K562 (cell line): ENCODE data around the gene HOXD9. TPM values are rescaled to one million over a fixed set of nuclear protein-coding genes. Genes with fewer than 3 reads are reported as not detected.

ENCODE experiments used
- FUS ChIP-seq: fragments of 200-400 bp; formaldehyde crosslinking; optimal IDR thresholded peaks from 2 replicates; pipeline ENCODE3; 2017; ENCODE audit warnings: low read depth, low read length
- GTF2F1 ChIP-seq: IDR thresholded peaks from 2 replicates; pipeline ENCODE4 v1.6.1; 2011; ENCODE audit warnings: low read depth, low read length, improper control_type of control experiment
- HDAC6 ChIP-seq: IDR thresholded peaks from 2 replicates; pipeline ENCODE4 v1.6.1; 2012; ENCODE audit warnings: low read depth, mild to moderate bottlenecking, control low read depth, inconsistent platforms, low read length, moderate library complexity
- HMGN3 ChIP-seq: IDR thresholded peaks from 2 replicates; pipeline ENCODE4 v1.6.1; 2011; ENCODE audit warnings: borderline replicate concordance, low read depth, mild to moderate bottlenecking, mixed read lengths, low read length; ENCODE audit not compliant: insufficient read length; ENCODE audit errors: extremely low read depth
- MAZ ChIP-seq, 2 experiments: fragments of 450-650 bp in 1 of 2; sonication (generic) in 1 of 2; formaldehyde crosslinking; IDR thresholded peaks in 1 of 2; conservative IDR thresholded peaks in 1 of 2; 2 replicates each; pipeline versions ENCODE4 v1.4.0 to v1.5.0; 2020; ENCODE audit warnings: mild to moderate bottlenecking in 1 of 2, missing genetic modification reagents in 1 of 2
- MEIS2 ChIP-seq: fragments of 450-650 bp; IDR thresholded peaks from 2 replicates; pipeline ENCODE4 v1.6.1; 2014; ENCODE audit warnings: mild to moderate bottlenecking; ENCODE audit not compliant: partially characterized antibody
- YBX1 ChIP-seq: fragments of 450-650 bp; IDR thresholded peaks from 2 replicates; pipeline ENCODE4 v1.7.1; 2016; ENCODE audit warnings: mild to moderate bottlenecking
- ZNF589 ChIP-seq: fragments of 200-800 bp; sonication (Bioruptor generic); IDR thresholded peaks from 2 replicates; pipeline ENCODE4 v1.6.1; 2016; ENCODE audit warnings: low read depth, missing genetic modification characterization, missing compliant biosample characterization
- polyA plus RNA-seq, 8 experiments: library from polyadenylated mRNA; depleted of rRNA in 4 of 8; stranded (reverse) in 5 of 8; unstranded in 3 of 8; fragments of >200 nt; fragmentation: Nextera tagmentation in 2 of 8; fragmentation: Illumina TruSeq in 1 of 8; extraction: Ambion mirVana in 2 of 8; extraction: Trizol in 1 of 8; gene quantifications; 2 replicates each; pipeline versions ENCODE4 v1.2.1 to v1.2.3, GENCODE V29; 2011 to 2014; ENCODE audit warnings: inconsistent platforms in 1 of 8, missing spikeins in 1 of 8
- total RNA-seq, 7 experiments: library from RNA; depleted of rRNA in 6 of 7; stranded (reverse); fragments of >200 nt in 6 of 7; fragmentation: Illumina TruSeq in 2 of 7; extraction: Trizol in 2 of 7; gene quantifications; 2 replicates each; pipeline versions ENCODE4 v1.2.1 to v1.2.3, GENCODE V29; 2011 to 2021; ENCODE audit warnings: low replicate concordance in 1 of 7
- TF ChIP-seq, protein P1 (sequence below): fragments of 200-600 bp; sonication (generic); IDR thresholded peaks from one replicate; pipeline ENCODE4 v1.6.1; 2012; ENCODE audit warnings: mild to moderate bottlenecking, low read depth, low read length, inconsistent platforms
- TF ChIP-seq, protein P2 (sequence below), 2 experiments: IDR thresholded peaks in 1 of 2; conservative IDR thresholded peaks in 1 of 2; 2 replicates each; pipeline ENCODE4 v1.6.1; 2016; ENCODE audit warnings: low read depth in 2 of 2, mild to moderate bottlenecking in 1 of 2, missing compliant biosample characterization in 1 of 2, missing genetic modification characterization in 1 of 2, moderate library complexity in 1 of 2
- TF ChIP-seq, protein P3 (sequence below), 2 experiments: fragments of 250-450 bp in 1 of 2; fragments of 450-650 bp in 1 of 2; sonication (Bioruptor Pico) in 1 of 2; IDR thresholded peaks; 2 replicates each; pipeline versions ENCODE4 v1.6.1 to v1.8.0; 2016 to 2021; ENCODE audit warnings: mild to moderate bottlenecking in 2 of 2, moderate library complexity in 2 of 2, missing compliant biosample characterization in 1 of 2, missing genetic modification characterization in 1 of 2

The HOXD9 gene
- total and polyA plus RNA-seq, 9 of the 15 experiments (the other 6 are each of a cell fraction or from before 2014, with no cell fraction given): not detected

DNA sequence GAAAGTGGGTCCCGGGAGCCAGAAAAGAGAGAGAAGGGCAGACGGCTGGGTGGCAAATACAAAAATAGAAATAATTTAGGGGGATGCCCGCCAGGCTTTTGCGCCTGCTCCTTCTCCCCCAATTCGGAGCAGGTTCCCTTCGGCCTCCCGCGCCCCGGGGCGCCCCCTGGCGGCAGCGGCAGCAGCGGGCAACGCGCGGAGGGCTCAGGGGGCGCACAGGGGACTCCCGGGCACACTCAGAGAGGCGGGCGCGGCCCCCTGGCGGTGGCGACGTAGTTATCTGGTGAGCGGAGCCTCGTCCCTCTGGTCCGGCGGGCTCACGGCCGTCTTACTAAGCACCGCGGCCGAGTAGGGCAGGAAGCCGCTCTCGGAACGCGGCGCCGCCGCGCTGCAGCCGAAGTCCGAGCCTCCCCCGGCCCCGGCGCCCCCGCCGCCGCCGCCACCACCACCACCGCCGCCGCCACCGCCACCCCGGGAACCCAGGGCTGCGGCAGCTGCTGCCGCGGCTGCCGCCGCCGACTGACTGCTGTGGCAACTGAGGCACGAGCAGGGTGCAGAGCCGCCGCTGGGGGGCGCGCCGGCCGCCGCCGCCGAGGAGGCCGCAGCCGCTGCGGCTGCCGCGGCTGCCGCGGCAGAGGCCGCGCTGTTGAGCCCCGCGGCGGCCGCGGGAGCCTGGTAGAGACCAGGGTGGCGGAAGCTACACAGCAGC is 42.5 kb upstream of the HOXD9 start (continued):
- TF ChIP-seq ZNF589 (no peak), MEIS2 (no peak), YBX1 (no peak), HMGN3 (no peak), GTF2F1 (no peak), MAZ (CRISPR knock-in tag; conservative IDR thresholded peaks at IDR 0.05 in 1 of 2, IDR thresholded peaks at IDR 0.05 in 1 of 2) (peak; percentile 45 to 90; a peak in 3 of 4 replicates), FUS (peak; percentile 77), HDAC6 (no peak)
- TF ChIP-seq, protein P1, sequence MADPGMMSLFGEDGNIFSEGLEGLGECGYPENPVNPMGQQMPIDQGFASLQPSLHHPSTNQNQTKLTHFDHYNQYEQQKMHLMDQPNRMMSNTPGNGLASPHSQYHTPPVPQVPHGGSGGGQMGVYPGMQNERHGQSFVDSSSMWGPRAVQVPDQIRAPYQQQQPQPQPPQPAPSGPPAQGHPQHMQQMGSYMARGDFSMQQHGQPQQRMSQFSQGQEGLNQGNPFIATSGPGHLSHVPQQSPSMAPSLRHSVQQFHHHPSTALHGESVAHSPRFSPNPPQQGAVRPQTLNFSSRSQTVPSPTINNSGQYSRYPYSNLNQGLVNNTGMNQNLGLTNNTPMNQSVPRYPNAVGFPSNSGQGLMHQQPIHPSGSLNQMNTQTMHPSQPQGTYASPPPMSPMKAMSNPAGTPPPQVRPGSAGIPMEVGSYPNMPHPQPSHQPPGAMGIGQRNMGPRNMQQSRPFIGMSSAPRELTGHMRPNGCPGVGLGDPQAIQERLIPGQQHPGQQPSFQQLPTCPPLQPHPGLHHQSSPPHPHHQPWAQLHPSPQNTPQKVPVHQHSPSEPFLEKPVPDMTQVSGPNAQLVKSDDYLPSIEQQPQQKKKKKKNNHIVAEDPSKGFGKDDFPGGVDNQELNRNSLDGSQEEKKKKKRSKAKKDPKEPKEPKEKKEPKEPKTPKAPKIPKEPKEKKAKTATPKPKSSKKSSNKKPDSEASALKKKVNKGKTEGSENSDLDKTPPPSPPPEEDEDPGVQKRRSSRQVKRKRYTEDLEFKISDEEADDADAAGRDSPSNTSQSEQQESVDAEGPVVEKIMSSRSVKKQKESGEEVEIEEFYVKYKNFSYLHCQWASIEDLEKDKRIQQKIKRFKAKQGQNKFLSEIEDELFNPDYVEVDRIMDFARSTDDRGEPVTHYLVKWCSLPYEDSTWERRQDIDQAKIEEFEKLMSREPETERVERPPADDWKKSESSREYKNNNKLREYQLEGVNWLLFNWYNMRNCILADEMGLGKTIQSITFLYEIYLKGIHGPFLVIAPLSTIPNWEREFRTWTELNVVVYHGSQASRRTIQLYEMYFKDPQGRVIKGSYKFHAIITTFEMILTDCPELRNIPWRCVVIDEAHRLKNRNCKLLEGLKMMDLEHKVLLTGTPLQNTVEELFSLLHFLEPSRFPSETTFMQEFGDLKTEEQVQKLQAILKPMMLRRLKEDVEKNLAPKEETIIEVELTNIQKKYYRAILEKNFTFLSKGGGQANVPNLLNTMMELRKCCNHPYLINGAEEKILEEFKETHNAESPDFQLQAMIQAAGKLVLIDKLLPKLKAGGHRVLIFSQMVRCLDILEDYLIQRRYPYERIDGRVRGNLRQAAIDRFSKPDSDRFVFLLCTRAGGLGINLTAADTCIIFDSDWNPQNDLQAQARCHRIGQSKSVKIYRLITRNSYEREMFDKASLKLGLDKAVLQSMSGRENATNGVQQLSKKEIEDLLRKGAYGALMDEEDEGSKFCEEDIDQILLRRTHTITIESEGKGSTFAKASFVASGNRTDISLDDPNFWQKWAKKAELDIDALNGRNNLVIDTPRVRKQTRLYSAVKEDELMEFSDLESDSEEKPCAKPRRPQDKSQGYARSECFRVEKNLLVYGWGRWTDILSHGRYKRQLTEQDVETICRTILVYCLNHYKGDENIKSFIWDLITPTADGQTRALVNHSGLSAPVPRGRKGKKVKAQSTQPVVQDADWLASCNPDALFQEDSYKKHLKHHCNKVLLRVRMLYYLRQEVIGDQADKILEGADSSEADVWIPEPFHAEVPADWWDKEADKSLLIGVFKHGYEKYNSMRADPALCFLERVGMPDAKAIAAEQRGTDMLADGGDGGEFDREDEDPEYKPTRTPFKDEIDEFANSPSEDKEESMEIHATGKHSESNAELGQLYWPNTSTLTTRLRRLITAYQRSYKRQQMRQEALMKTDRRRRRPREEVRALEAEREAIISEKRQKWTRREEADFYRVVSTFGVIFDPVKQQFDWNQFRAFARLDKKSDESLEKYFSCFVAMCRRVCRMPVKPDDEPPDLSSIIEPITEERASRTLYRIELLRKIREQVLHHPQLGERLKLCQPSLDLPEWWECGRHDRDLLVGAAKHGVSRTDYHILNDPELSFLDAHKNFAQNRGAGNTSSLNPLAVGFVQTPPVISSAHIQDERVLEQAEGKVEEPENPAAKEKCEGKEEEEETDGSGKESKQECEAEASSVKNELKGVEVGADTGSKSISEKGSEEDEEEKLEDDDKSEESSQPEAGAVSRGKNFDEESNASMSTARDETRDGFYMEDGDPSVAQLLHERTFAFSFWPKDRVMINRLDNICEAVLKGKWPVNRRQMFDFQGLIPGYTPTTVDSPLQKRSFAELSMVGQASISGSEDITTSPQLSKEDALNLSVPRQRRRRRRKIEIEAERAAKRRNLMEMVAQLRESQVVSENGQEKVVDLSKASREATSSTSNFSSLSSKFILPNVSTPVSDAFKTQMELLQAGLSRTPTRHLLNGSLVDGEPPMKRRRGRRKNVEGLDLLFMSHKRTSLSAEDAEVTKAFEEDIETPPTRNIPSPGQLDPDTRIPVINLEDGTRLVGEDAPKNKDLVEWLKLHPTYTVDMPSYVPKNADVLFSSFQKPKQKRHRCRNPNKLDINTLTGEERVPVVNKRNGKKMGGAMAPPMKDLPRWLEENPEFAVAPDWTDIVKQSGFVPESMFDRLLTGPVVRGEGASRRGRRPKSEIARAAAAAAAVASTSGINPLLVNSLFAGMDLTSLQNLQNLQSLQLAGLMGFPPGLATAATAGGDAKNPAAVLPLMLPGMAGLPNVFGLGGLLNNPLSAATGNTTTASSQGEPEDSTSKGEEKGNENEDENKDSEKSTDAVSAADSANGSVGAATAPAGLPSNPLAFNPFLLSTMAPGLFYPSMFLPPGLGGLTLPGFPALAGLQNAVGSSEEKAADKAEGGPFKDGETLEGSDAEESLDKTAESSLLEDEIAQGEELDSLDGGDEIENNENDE: no peak
- TF ChIP-seq, protein P2, sequence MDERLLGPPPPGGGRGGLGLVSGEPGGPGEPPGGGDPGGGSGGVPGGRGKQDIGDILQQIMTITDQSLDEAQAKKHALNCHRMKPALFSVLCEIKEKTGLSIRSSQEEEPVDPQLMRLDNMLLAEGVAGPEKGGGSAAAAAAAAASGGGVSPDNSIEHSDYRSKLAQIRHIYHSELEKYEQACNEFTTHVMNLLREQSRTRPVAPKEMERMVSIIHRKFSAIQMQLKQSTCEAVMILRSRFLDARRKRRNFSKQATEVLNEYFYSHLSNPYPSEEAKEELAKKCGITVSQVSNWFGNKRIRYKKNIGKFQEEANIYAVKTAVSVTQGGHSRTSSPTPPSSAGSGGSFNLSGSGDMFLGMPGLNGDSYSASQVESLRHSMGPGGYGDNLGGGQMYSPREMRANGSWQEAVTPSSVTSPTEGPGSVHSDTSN (CRISPR knock-in tag; IDR thresholded peaks at IDR 0.05; ENCODE audit: low read depth): no peak
- TF ChIP-seq, protein P2 (tag; conservative IDR thresholded peaks at IDR 0.05; ENCODE audit: low read depth): no peak
- TF ChIP-seq, protein P3, sequence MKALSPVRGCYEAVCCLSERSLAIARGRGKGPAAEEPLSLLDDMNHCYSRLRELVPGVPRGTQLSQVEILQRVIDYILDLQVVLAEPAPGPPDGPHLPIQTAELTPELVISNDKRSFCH (CRISPR knock-in tag; IDR thresholded peaks at IDR 0.05): no peak
- TF ChIP-seq, protein P3 (tag; IDR thresholded peaks at IDR 0.05): no peak
